H1 (cell line): ENCODE measurements around the gene SMAP2. TPM values are rescaled to one million over a fixed set of nuclear protein-coding genes. Genes with fewer than 3 reads are reported as not detected.

Source experiments
- CTCF ChIA-PET: fragments of 300-600 bp; sonication (Branson Sonifier 250); formaldehyde crosslinking; loops from one replicate; lab custom pipeline; 2021; ENCODE audit not compliant: partially characterized antibody; lab: Charles Lee
- POLR2A ChIA-PET: fragments of 300-600 bp; sonication (Branson Sonifier 250); formaldehyde crosslinking; loops from one replicate; lab custom pipeline; 2021; ENCODE audit warnings: inconsistent platforms; ENCODE audit not compliant: partially characterized antibody; lab: Charles Lee
- DNase-seq, 2 experiments: peaks; one replicate each; pipeline versions ENCODE4 v3.0.0 to v3.0.0-alpha.2; 2010 to 2022; ENCODE audit warnings: low spot score in 2 of 2, low read depth in 1 of 2, mixed read lengths in 1 of 2
- FAIRE-seq: peaks from 2 replicates; lab custom pipeline; 2011; peaks lifted over from hg19 to GRCh38; lab: Jason Lieb, UNC
- H2AFZ ChIP-seq: 2 replicates; pipeline ENCODE4 v1.8.1; 2012; ENCODE audit warnings: low read length, inconsistent platforms
- H2AK5ac ChIP-seq: 2 replicates; pipeline ENCODE4 v1.6.1; 2013; ENCODE audit warnings: low read depth, low read length
- H2BK120ac ChIP-seq: replicated peaks from 2 replicates; pipeline ENCODE3; 2013; ENCODE audit warnings: low read depth, low read length, inconsistent platforms
- H2BK12ac ChIP-seq: 2 replicates; pipeline ENCODE4 v1.6.1; 2013; ENCODE audit warnings: low read depth, low read length
- H2BK15ac ChIP-seq: 2 replicates; pipeline ENCODE4 v1.6.1; 2013; ENCODE audit warnings: low read length
- H2BK20ac ChIP-seq: 2 replicates; pipeline ENCODE4 v1.6.1; 2013; ENCODE audit warnings: low read length
- H2BK5ac ChIP-seq: 2 replicates; pipeline ENCODE4 v1.6.1; 2013; ENCODE audit warnings: low read depth, low read length
- H3K14ac ChIP-seq: 2 replicates; pipeline ENCODE4 v1.6.1; 2013; ENCODE audit warnings: inconsistent platforms; ENCODE audit not compliant: insufficient read length
- H3K18ac ChIP-seq: 2 replicates; pipeline ENCODE4 v1.6.1; 2013; ENCODE audit warnings: low read length; ENCODE audit errors: extremely low read depth
- H3K23ac ChIP-seq: 2 replicates; pipeline ENCODE4 v1.6.1; 2013; ENCODE audit warnings: inconsistent platforms; ENCODE audit not compliant: insufficient read length
- H3K23me2 ChIP-seq: 2 replicates; pipeline ENCODE4 v1.6.1; 2013; ENCODE audit warnings: low read depth, low read length
- H3K27ac ChIP-seq: 2 replicates; pipeline ENCODE4 v1.6.1; 2011; ENCODE audit warnings: low read depth, low read length, inconsistent platforms
- H3K27me3 ChIP-seq, 4 experiments: replicated peaks in 1 of 4; 1 replicate in 1 of 4; 2 replicates in 3 of 4; pipeline versions ENCODE4 v1.6.1 to v1.8.1; 2011 to 2013; ENCODE audit warnings: low read length in 3 of 4, mild to moderate bottlenecking in 3 of 4, inconsistent platforms in 2 of 4, mixed read lengths in 2 of 4, moderate library complexity in 1 of 4; ENCODE audit not compliant: control insufficient read depth in 3 of 4, insufficient read depth in 3 of 4; ENCODE audit errors: extremely low read depth in 1 of 4
- H3K36me3 ChIP-seq, 4 experiments: 2 replicates each; pipeline versions ENCODE4 v1.6.1 to v1.8.1; 2011 to 2013; ENCODE audit warnings: mild to moderate bottlenecking in 4 of 4, low read length in 3 of 4, moderate library complexity in 2 of 4, control low read depth in 1 of 4, inconsistent platforms in 1 of 4; ENCODE audit not compliant: insufficient read depth in 4 of 4, control insufficient read depth in 2 of 4
- H3K4ac ChIP-seq: replicated peaks from 2 replicates; pipeline ENCODE3; 2013; ENCODE audit warnings: low read length, low read depth, mixed read lengths, inconsistent platforms; ENCODE audit not compliant: insufficient read length
- H3K4me1 ChIP-seq, 4 experiments: replicated peaks in 1 of 4; 1 replicate in 1 of 4; 2 replicates in 3 of 4; pipeline versions ENCODE4 v1.6.1 to v1.8.1; 2011 to 2013; ENCODE audit warnings: low read length in 3 of 4, inconsistent platforms in 2 of 4, mixed read lengths in 1 of 4; ENCODE audit not compliant: insufficient read depth in 4 of 4, control insufficient read depth in 3 of 4
- H3K4me2 ChIP-seq, 2 experiments: 2 replicates each; pipeline versions ENCODE4 v1.6.1 to v1.8.1; 2011 to 2013; ENCODE audit warnings: low read depth in 2 of 2, low read length in 2 of 2, control low read depth in 1 of 2, inconsistent platforms in 1 of 2, mild to moderate bottlenecking in 1 of 2; ENCODE audit not compliant: insufficient read depth in 1 of 2
- H3K4me3 ChIP-seq, 4 experiments: fragments of 200-600, 300-600 bp in 1 of 4; sonication (generic), shearing (Covaris generic), sonication (Bioruptor Twin) in 1 of 4; 2 replicates each; pipeline versions ENCODE4 v1.5.1 to v1.8.1; 2011 to 2016; ENCODE audit warnings: low read length in 4 of 4, low read depth in 3 of 4, control low read depth in 2 of 4, inconsistent platforms in 2 of 4, mild to moderate bottlenecking in 2 of 4, mixed read lengths in 1 of 4, moderate library complexity in 1 of 4; ENCODE audit not compliant: insufficient read depth in 2 of 4; ENCODE audit errors: extremely low read depth in 1 of 4
- H3K56ac ChIP-seq: replicated peaks from 2 replicates; pipeline ENCODE3; 2013; ENCODE audit warnings: low read depth, mild to moderate bottlenecking, mixed read lengths, low read length, inconsistent platforms; ENCODE audit not compliant: insufficient read length
- H3K79me1 ChIP-seq: 2 replicates; pipeline ENCODE4 v1.6.1; 2013; ENCODE audit warnings: low read depth, low read length, control low read depth
- H3K79me2 ChIP-seq, 2 experiments: 2 replicates each; pipeline versions ENCODE4 v1.6.1 to v1.8.1; 2012 to 2013; ENCODE audit warnings: low read length in 2 of 2, mild to moderate bottlenecking in 2 of 2, inconsistent platforms in 1 of 2; ENCODE audit not compliant: insufficient read depth in 2 of 2, control insufficient read depth in 1 of 2
- H3K9ac ChIP-seq, 4 experiments: replicated peaks in 1 of 4; 1 replicate in 1 of 4; 2 replicates in 3 of 4; pipeline versions ENCODE4 v1.6.1 to v1.8.1; 2011 to 2013; ENCODE audit warnings: low read depth in 3 of 4, low read length in 3 of 4, control low read depth in 2 of 4, mild to moderate bottlenecking in 2 of 4, moderate library complexity in 2 of 4, inconsistent platforms in 1 of 4; ENCODE audit errors: extremely low read depth in 1 of 4
- H3K9me3 ChIP-seq, 2 experiments: 2 replicates each; pipeline versions ENCODE4 v1.6.1 to v1.8.1; 2012 to 2013; ENCODE audit warnings: mild to moderate bottlenecking in 2 of 2, moderate library complexity in 2 of 2, control low read depth in 1 of 2, inconsistent platforms in 1 of 2, low read depth in 1 of 2, low read length in 1 of 2, mixed read lengths in 1 of 2; ENCODE audit not compliant: insufficient read depth in 2 of 2
- H4K20me1 ChIP-seq, 2 experiments: replicated peaks in 1 of 2; 2 replicates each; pipeline versions ENCODE3 to v1.8.1; 2011 to 2013; ENCODE audit warnings: inconsistent platforms in 2 of 2, low read length in 2 of 2, mild to moderate bottlenecking in 1 of 2; ENCODE audit not compliant: insufficient read depth in 2 of 2, control insufficient read depth in 1 of 2
- H4K5ac ChIP-seq: 2 replicates; pipeline ENCODE4 v1.6.1; 2013; ENCODE audit warnings: low read length, low read depth, mixed read lengths, inconsistent platforms; ENCODE audit not compliant: insufficient read length
- H4K8ac ChIP-seq: 2 replicates; pipeline ENCODE4 v1.8.0; 2013; ENCODE audit warnings: mild to moderate bottlenecking, moderate library complexity, low read length, inconsistent platforms; ENCODE audit not compliant: insufficient read depth; ENCODE audit errors: extremely low read depth
- H4K91ac ChIP-seq: replicated peaks from 2 replicates; pipeline ENCODE3; 2013; ENCODE audit warnings: low read length, mixed read lengths, inconsistent platforms; ENCODE audit not compliant: insufficient read length
- KDM5A ChIP-seq: fragments of 200-600 bp; IDR thresholded peaks from 2 replicates; pipeline ENCODE4 v1.7.1; 2012; ENCODE audit warnings: mild to moderate bottlenecking, low read length, inconsistent platforms, mixed read lengths
- polyA plus RNA-seq, 7 experiments: library from polyadenylated mRNA; depleted of rRNA in 3 of 7; stranded (reverse) in 5 of 7; unstranded in 2 of 7; fragments of >200 nt in 5 of 7; fragments of 200-250 nt in 2 of 7; gene quantifications; 1 replicate in 5 of 7; 2 replicates in 1 of 7; 4 replicates in 1 of 7; pipeline versions ENCODE4 v1.2.1 to v1.2.3, GENCODE V29; 2011 to 2013; ENCODE audit warnings: missing spikeins in 2 of 7, mixed read lengths in 2 of 7
- total RNA-seq: library from RNA; stranded (reverse); fragmentation: NEBNext Ultra II Directional; extraction: Animal tissue kit (Norgen Biotek cat#: 25700); gene quantifications from 2 replicates; pipeline ENCODE4 v1.2.1, GENCODE V29; 2021

SMAP2 gene
- total and polyA plus RNA-seq, 2 of the 8 experiments (the other 6 are each of a cell fraction or from before 2014, with no cell fraction given) = 4.3 to 5.5 TPM

GRCh38 chr1:40431385-40431784, 57.9 kb downstream of the SMAP2 start:
- no peak for FAIRE-seq

More at GRCh38 chr1:40431385-40431784, 57.9 kb downstream of the SMAP2 start:
- ChIA-PET CTCF (interaction anchor here (0.9 to 2.3 kb wide), 2 partner anchors 27 to 45 kb away, joined by 3 to 8 read pairs; no protein-coding TSS in a partner anchor), POLR2A (no interaction called here)
- H4K91ac ChIP-seq = no peak overlapping the region
- no peak overlapping the region for H3K4me3 ChIP-seq
- H4K8ac ChIP-seq = no peak overlapping the region
- H3K79me2 ChIP-seq = no peaks in the 10 kb centered on the region
- H2AFZ ChIP-seq = no peak overlapping the region
- no peak overlapping the region for H2BK20ac ChIP-seq
- no peak overlapping the region for H3K27ac ChIP-seq
- no peak overlapping the region for H2BK5ac ChIP-seq
- no peaks in the 10 kb centered on the region for H3K27me3 ChIP-seq
- H3K56ac ChIP-seq = no peak overlapping the region
- H3K14ac ChIP-seq = no peak overlapping the region
- no peak overlapping the region for H4K5ac ChIP-seq
- no peaks in the 10 kb centered on the region for H3K79me1 ChIP-seq
- no peak overlapping the region for H2BK12ac ChIP-seq
- H2BK15ac ChIP-seq = no peak overlapping the region
- H3K23ac ChIP-seq = no peak overlapping the region
- no peak overlapping the region for H3K9ac ChIP-seq
- no peaks in the 10 kb centered on the region for H4K20me1 ChIP-seq
- H3K9me3 ChIP-seq = no peaks in the 10 kb centered on the region
- H3K4me1 ChIP-seq = no peaks in the 10 kb centered on the region
- no peak for DNase-seq
- H3K4me2 ChIP-seq = no peak overlapping the region
- no peak overlapping the region for H3K18ac ChIP-seq
- H3K36me3 ChIP-seq = no peaks in the 10 kb centered on the region
- no peak overlapping the region for H3K4ac ChIP-seq
- H2BK120ac ChIP-seq = no peak overlapping the region
- no peaks in the 10 kb centered on the region; the same call in 1 of the 2 replicates for H3K23me2 ChIP-seq
- TF ChIP-seq KDM5A = no peak
- H2AK5ac ChIP-seq = no peak overlapping the region
